GM23248 (cell line): ENCODE measurements around the gene HTR3B. TPM values are rescaled to one million over a fixed set of nuclear protein-coding genes. Genes with fewer than 3 reads are reported as not detected.

Experiments used
- DNase-seq: peaks from one replicate; pipeline ENCODE4 v3.0.0-alpha.2; 2015
- H2AFZ ChIP-seq: fragments of 200-600 bp; sonication (generic); 2 replicates; pipeline ENCODE4 v1.6.1; 2016; ENCODE audit warnings: antibody characterized with exemption
- H3F3A ChIP-seq: fragments of 200-600 bp; sonication (generic); 2 replicates; pipeline ENCODE4 v1.6.1; 2016; ENCODE audit warnings: mild to moderate bottlenecking, antibody characterized with exemption, mixed run types; ENCODE audit not compliant: insufficient read depth
- H3K27ac ChIP-seq: fragments of 200-600 bp; sonication (generic); 2 replicates; pipeline ENCODE4 v1.5.1; 2016; ENCODE audit warnings: mild to moderate bottlenecking
- H3K27me3 ChIP-seq: fragments of 200-600 bp; sonication (generic); replicated peaks from 2 replicates; pipeline ENCODE4 v1.6.1; 2016; ENCODE audit warnings: mild to moderate bottlenecking; ENCODE audit not compliant: insufficient read depth
- H3K36me3 ChIP-seq: fragments of 200-600 bp; sonication (generic); 2 replicates; pipeline ENCODE4 v1.6.1; 2016; ENCODE audit warnings: low read depth, mild to moderate bottlenecking
- H3K4me1 ChIP-seq: fragments of 200-600 bp; sonication (generic); 2 replicates; pipeline ENCODE4 v1.6.1; 2016; ENCODE audit warnings: mild to moderate bottlenecking; ENCODE audit not compliant: insufficient read depth
- H3K4me2 ChIP-seq: fragments of 200-600 bp; sonication (generic); one replicate; pipeline ENCODE4 v1.6.1; 2016; ENCODE audit warnings: mild to moderate bottlenecking; ENCODE audit not compliant: unreplicated experiment
- H3K4me3 ChIP-seq: fragments of 200-600 bp; sonication (generic); 2 replicates; pipeline ENCODE4 v1.5.1; 2016; ENCODE audit warnings: mild to moderate bottlenecking
- H3K79me2 ChIP-seq: fragments of 200-600 bp; sonication (generic); 2 replicates; pipeline ENCODE4 v1.6.1; 2016; ENCODE audit warnings: mild to moderate bottlenecking; ENCODE audit not compliant: insufficient read depth
- H3K9ac ChIP-seq: fragments of 200-600 bp; sonication (generic); 2 replicates; pipeline ENCODE4 v1.6.1; 2016; ENCODE audit warnings: mild to moderate bottlenecking
- H3K9me2 ChIP-seq: fragments of 200-600 bp; sonication (generic); 2 replicates; pipeline ENCODE4 v1.6.1; 2016; ENCODE audit warnings: mixed run types, mild to moderate bottlenecking, moderate library complexity; ENCODE audit not compliant: insufficient read depth
- H3K9me3 ChIP-seq: fragments of 200-600 bp; sonication (generic); one replicate; pipeline ENCODE4 v1.6.1; 2017; ENCODE audit warnings: low read depth
- H4K20me1 ChIP-seq: fragments of 200-600 bp; sonication (generic); 2 replicates; pipeline ENCODE4 v1.6.0; 2016; ENCODE audit not compliant: insufficient read depth
- EZH2 ChIP-seq: fragments of 200-600 bp; sonication (generic); IDR thresholded peaks from 2 replicates; pipeline ENCODE4 v1.6.1; 2018; ENCODE audit warnings: antibody characterized with exemption, mild to moderate bottlenecking; ENCODE audit not compliant: insufficient read depth, poor library complexity, severe bottlenecking
- EZH2phosphoT487 ChIP-seq: fragments of 200-600 bp; sonication (generic); IDR thresholded peaks from 2 replicates; pipeline ENCODE4 v1.6.1; 2018; ENCODE audit warnings: antibody characterized with exemption, moderate library complexity, mild to moderate bottlenecking, low read depth; ENCODE audit not compliant: insufficient read depth
- WGBS, 2 experiments: methylation state at CpG; one replicate each; pipeline ENCODE4 v1.1.6; 2015 to 2017; ENCODE audit warnings: low lambda C conversion rate in 2 of 2, low coverage in 1 of 2; ENCODE audit errors: missing lambda C conversion rate in 2 of 2; 5-methylcytosine and 5-hydroxymethylcytosine counted together
- in situ Hi-C: fragments of 300-500 bp; cut with MboI; formaldehyde crosslinking; loops from 2 replicates; pipeline ENCODE4 v1.15.0; 2020
- polyA plus RNA-seq: library from polyadenylated mRNA; unstranded; fragments of >200 nt; fragmentation: Nextera tagmentation; extraction: Ambion mirVana; gene quantifications from 2 replicates; pipeline ENCODE4 v1.2.1, GENCODE V29; 2016
- small RNA-seq: library from RNA; depleted of rRNA; stranded (forward); fragments of <200 nt; gene quantifications from one replicate; pipeline ENCODE3, GENCODE V24; 2014; ENCODE audit warnings: low read depth, low replicate concordance
- total RNA-seq: library from RNA; depleted of rRNA; stranded (reverse); fragments of >200 nt; shearing (Covaris generic); gene quantifications from 2 replicates; pipeline ENCODE4 v1.2.3, GENCODE V29; 2014; rRNA removed

HTR3B gene
- total and polyA plus RNA-seq, 2 experiments from 2014 or later: not detected

DNA sequence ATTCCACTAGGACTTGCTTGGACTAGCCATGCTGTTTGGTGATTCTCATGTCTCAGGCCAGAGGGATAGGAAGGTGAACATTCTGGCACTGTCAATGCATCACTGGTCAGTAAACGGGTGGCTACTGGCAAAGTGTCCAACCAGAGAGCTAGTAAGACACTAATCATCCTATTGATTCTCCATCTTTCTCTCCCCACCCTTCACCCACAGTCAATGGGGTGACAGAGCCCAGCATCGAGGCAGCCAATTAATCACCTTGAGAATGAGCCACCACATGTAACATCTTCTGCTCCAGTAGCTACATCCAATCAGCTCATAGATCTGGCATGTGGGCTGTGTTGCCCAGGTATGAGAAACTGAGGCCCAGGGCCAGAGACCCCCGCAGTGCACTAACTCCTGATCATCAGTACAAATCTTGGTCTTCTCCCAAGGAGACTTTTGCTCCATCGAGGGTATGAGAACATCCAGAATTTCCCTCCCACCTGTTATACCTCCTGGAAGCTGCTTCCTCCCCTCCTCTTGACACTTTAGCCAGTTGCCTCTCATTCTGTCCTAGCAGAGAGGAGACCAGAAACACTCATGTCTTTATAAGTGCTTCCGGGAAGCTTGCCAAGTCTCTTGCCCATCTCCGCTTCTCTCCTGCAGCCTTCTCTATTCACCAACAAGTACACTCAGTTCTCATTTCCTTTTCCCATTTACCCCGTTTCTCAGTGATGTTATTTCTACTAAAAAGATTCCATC is 87.3 kb downstream of the HTR3B start:
- no peak overlapping the region for H3K4me2 ChIP-seq
- WGBS, 2 experiments: 38 to 41% methylated on average over 7 of the region's 7 CpGs
- H3K79me2 ChIP-seq: no peaks in the 10 kb centered on the region
- peaks cover 23% of the 10 kb centered on the region for H3K27me3 ChIP-seq
- no peaks in the 10 kb centered on the region for H3K36me3 ChIP-seq
- H4K20me1 ChIP-seq: no peaks in the 10 kb centered on the region
- no peak for DNase-seq
- no peaks in the 10 kb centered on the region for H3F3A ChIP-seq
- TF ChIP-seq EZH2phosphoT487 (no peak), EZH2 (no peak)
- in situ Hi-C loops: loop anchor here (10.0 kb wide), 1 partner anchor 273 kb away; no protein-coding TSS in a partner anchor
- H3K4me1 ChIP-seq: no peaks in the 10 kb centered on the region
- no peak overlapping the region for H2AFZ ChIP-seq
- H3K27ac ChIP-seq: no peak overlapping the region
- H3K4me3 ChIP-seq: no peak overlapping the region
- no peaks in the 10 kb centered on the region for H3K9me2 ChIP-seq
- no peaks in the 10 kb centered on the region for H3K9me3 ChIP-seq
- no peak overlapping the region for H3K9ac ChIP-seq

- H3K36me3 ChIP-seq: no peaks in the 10 kb centered on the region
- no peaks in the 10 kb centered on the region for H3K9me3 ChIP-seq
- H3K9me2 ChIP-seq: no peaks in the 10 kb centered on the region
- no peak for TF ChIP-seq EZH2
- no peak for TF ChIP-seq EZH2phosphoT487
- WGBS, 2 experiments: 0 to 1% methylated on average over 7 of the region's 7 CpGs
- H3K4me2 ChIP-seq: no peak overlapping the region
- no peak overlapping the region for H3K4me3 ChIP-seq
- DNase-seq: no peak
- in situ Hi-C loops: loop anchor here (10.0 kb wide), 1 partner anchor 272 kb away; no protein-coding TSS in a partner anchor
- H2AFZ ChIP-seq: no peak overlapping the region
- H3K79me2 ChIP-seq: no peaks in the 10 kb centered on the region
- H3F3A ChIP-seq: no peaks in the 10 kb centered on the region
- no peaks in the 10 kb centered on the region for H3K4me1 ChIP-seq
- no peak overlapping the region for H3K27ac ChIP-seq
- no peaks in the 10 kb centered on the region for H4K20me1 ChIP-seq
- peaks cover 29% of the 10 kb centered on the region for H3K27me3 ChIP-seq
- H3K9ac ChIP-seq: no peak overlapping the region
Observed at GRCh38 chr11:113992459-113993110, 88.0 kb downstream of the HTR3B start.

DNA sequence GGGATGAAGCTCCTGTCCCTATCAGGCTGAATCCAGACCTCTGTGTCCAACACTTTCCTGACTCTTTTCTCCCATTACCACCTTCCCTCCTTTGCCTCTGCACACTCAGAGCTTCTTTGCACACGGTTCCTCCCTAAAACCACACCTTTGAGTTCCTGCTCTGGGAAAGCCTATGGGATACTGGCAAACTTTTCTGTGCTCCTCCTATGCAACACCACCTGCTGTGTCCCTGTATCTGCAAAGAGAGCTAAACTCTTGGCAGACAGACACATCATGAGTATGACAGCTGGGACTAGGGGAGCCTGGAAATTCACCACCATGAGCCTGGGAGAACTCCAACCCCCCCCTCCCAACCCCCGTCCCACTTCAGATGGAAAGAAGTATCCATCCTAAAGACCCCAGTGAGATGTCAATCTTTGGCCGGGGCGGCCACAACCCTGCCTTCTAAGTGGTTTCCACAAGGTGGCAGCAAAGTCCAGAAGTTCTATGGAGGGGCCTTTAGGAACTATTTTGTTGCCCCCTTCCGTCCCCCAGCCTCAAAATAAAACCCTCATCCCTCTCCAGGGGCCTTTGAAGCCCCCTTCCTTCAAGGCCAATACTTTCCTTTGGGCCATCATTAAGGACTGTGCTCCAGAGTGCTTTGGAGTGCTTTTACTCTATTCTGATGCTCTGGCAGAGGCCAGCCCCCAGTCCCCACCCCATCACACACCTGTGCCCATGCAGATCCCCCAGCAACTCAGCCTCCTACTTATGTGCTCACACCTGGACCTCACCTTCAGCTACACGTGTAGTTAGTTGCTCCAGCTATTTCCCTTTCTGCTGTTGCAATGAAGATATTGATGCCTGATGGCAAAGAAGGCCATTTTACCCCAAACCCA is 89.7 kb downstream of the HTR3B start:
- no peak overlapping the region for H3K27ac ChIP-seq
- H4K20me1 ChIP-seq: no peaks in the 10 kb centered on the region
- H3K27me3 ChIP-seq: peaks cover 34% of the 10 kb centered on the region
- no peaks in the 10 kb centered on the region for H3F3A ChIP-seq
- no peaks in the 10 kb centered on the region for H3K9me2 ChIP-seq
- no peaks in the 10 kb centered on the region for H3K9me3 ChIP-seq
- 0 to 2% methylated on average over 6 of the region's 6 CpGs for WGBS, 2 experiments
- no peaks in the 10 kb centered on the region for H3K36me3 ChIP-seq
- H3K9ac ChIP-seq: no peak overlapping the region
- DNase-seq: peak; percentile 27
- H3K4me1 ChIP-seq: no peaks in the 10 kb centered on the region
- no peak overlapping the region for H3K4me3 ChIP-seq
- TF ChIP-seq EZH2phosphoT487 (no peak), EZH2 (no peak)
- no peaks in the 10 kb centered on the region for H3K79me2 ChIP-seq
- in situ Hi-C loops: loop anchor here (10.0 kb wide), 1 partner anchor 270 kb away; no protein-coding TSS in a partner anchor
- H3K4me2 ChIP-seq: no peak overlapping the region
- no peak overlapping the region for H2AFZ ChIP-seq

Small RNA genes lying within 50 kb of the gene (small RNA-seq; reads per million reads assigned to genes)
- not detected for gene RNU6-1107P

Other genes with a start within 250 kb of the HTR3B start
- gene TMPRSS5, start 198.5 kb upstream of the HTR3B start, total RNA-seq: not detected in 2 replicates
- gene TMPRSS5, start 198.5 kb upstream of the HTR3B start, polyA plus RNA-seq: not detected in 2 replicates
- gene ZW10, start 131.1 kb upstream of the HTR3B start, total RNA-seq: 19.7 and 21.6 TPM in 2 replicates
- gene ZW10, start 131.1 kb upstream of the HTR3B start, polyA plus RNA-seq: 18.0 and 18.1 TPM in 2 replicates
- not detected in 2 replicates for gene CLDN25, start 125.0 kb upstream of the HTR3B start, total RNA-seq
- gene CLDN25, start 125.0 kb upstream of the HTR3B start, polyA plus RNA-seq: not detected in 2 replicates
- gene USP28, start 29.2 kb upstream of the HTR3B start, total RNA-seq: 20.6 and 25.1 TPM in 2 replicates
- gene USP28, start 29.2 kb upstream of the HTR3B start, polyA plus RNA-seq: 14.5 and 17.1 TPM in 2 replicates
- not detected in 2 replicates for gene HTR3A, start 70.3 kb downstream of the HTR3B start, total RNA-seq
- gene HTR3A, start 70.3 kb downstream of the HTR3B start, polyA plus RNA-seq: not detected in 2 replicates
- not detected in 2 replicates for gene ZBTB16, start 154.9 kb downstream of the HTR3B start, total RNA-seq
- not detected in 2 replicates for gene ZBTB16, start 154.9 kb downstream of the HTR3B start, polyA plus RNA-seq